GM18909 (cell line): ENCODE results near the gene LNX2.

Experiments used
- ATAC-seq: cut with Tn5 transposase; IDR thresholded peaks from one replicate; pipeline ENCODE4 v1.9.1; 2021; ENCODE audit warnings: mild to moderate bottlenecking; ENCODE audit not compliant: unreplicated experiment, poor library complexity

The LNX2 gene

DNA sequence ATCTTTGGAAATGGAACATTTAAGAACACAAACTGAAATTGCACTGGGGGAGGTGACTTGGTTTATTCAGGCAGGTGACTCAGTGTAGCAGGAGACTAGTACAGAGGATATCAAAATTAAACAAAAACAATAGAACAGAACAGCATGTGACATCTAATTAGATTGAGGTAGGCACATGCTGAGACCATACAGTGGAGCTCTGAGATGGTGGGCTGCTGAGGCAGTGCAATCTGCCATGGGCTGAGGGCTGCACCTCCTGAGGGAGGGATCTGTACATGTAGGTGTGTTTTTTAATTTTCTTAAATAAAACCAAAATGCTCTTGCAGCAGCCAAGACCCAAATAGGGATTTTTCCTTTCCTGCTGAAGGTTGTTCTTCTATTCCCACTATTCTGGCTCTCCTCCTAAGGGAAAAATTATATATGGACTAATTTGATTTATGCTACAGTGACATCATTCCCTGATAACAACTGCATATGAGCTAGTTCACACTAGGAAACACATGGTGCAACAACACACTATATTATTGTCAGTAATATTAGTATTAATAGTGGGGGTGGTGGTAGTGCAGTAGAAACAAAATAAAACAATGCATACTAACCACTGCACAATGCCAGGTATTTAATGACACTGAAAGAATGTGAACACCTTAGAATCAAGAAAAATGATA is 48.0 kb downstream of the LNX2 start:
- ATAC-seq = no peak

DNA sequence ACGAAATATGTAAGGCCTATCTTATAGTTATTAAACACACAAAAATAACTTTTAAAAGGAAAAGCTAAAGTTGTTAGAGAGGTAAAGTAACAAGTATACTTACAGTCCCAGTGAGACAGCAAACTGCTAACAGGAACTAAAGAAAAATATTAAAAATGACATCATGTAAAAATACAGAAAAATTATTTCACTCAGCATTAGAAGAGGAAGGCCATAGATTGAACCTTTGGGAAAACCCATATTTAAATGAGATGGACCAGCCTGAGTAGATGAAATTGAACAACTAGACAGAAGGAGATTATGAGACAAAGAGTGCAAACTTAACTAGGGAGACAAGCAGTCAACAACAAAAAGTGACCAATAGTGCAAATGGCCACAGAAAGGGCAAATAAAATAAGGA is 49.4 kb downstream of the LNX2 start:
- ATAC-seq = no peak

DNA sequence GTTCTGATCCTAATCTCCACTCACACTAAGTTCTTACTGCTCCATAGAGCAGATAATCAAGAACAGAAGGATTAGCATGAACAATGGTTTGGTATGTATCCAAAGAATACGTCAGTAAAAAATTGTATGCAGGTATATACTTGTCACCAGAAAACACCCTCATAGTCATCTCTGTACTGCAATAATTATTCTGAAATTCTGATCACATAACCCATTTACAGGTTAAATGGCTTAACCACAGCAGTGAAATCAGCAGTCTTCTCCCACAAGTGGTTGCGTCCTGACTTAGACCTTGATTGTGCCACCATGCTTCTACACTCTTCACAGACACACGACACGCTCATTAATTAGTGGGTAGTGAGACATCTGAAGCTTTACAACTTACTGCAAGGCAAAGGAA is 50.9 kb downstream of the LNX2 start:
- ATAC-seq = no peak

DNA sequence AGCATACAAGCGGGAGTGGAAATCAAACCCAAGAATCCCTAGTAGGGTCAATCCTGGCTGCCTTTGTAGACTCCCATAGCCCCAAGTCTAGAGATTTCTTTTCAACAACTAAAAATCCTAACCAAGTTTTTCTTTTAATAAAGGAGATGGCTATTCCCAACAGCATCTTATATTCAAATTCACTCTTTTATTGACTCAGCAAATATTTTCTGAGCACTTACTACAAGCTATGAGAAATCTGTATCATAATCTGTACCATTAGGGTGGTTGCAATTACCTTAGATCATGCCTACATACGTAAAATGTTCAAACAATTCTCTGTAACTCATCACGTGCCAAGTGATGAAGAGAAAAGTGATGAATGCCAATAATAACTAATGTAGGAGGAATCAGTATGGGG is 54.5 kb downstream of the LNX2 start:
- no peak for ATAC-seq

DNA sequence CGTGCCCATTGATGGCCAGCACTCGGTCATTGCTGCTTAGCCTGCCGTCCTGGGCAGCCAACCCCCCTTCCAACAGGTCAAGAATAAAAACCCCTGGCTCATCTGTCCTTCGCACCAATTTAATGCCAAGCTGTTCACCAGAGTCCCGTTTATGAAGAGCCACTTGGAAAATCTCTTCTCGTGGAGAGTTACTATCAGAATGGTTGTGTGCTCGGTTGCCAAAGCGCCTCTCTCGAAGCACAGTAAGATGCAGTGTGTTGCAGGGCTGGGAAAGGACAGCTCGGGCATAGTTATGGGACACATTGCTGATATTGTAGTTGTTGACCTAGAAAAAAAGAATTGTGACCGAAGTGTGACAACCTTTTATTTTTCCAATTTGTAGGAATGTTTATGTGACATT is 57.9 kb downstream of the LNX2 start:
- no peak for ATAC-seq

DNA sequence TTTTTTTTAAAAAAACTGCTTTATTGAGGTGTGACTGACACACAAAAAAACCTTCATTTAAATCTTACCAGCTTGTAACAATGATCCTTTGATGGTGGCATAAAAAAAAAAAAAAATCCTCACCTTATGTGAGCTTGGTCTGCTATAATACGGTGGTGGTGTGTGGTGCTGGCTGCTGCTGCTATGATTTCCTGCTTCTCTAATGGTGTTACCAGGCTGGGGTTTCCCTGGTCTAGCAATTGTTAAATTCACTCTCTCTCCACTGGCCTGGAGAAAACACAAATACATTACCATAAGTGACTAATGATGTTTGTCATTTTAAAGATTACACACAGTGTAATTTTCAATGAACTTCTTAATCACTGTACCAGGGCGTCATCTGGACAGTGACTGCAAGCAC is 60.6 kb downstream of the LNX2 start:
- ATAC-seq = no peak

DNA sequence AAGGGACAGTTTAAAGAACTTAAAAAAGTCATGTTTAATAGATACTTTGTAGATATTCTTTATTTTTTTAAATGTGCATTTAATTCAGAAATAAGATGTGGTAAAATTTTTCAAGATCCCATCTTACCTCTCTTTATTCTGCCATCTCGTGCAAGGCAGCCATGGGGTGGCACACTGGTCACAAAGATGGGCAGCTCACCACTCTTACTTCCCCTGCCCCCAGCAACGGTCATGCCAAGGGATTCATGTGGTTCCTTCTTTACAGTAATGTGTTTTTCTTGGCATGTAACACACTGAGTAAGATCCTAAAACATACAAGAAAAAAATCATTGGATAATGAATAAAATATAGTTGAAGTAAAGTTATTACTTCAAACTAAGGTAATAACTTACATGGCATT is 64.2 kb downstream of the LNX2 start:
- no peak for ATAC-seq

DNA sequence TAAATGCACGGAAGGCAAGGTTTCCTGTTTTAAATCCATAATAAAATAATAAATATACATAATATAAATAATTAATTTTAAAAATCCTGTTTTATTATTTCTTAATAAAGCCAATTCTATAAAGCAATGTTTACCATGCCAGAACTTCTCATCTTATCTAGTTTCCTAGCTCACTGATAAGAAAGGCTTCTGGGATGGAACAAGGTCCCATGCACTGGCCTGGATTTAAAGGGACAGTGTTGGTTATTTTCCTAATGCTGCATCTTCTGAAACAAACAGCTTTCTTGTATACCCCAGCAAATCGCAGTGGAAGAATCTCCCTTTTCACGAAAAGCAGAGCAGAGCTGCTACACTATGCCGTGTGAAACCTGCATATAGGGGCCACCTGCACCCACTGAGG is 68.8 kb downstream of the LNX2 start:
- no peak for ATAC-seq

DNA sequence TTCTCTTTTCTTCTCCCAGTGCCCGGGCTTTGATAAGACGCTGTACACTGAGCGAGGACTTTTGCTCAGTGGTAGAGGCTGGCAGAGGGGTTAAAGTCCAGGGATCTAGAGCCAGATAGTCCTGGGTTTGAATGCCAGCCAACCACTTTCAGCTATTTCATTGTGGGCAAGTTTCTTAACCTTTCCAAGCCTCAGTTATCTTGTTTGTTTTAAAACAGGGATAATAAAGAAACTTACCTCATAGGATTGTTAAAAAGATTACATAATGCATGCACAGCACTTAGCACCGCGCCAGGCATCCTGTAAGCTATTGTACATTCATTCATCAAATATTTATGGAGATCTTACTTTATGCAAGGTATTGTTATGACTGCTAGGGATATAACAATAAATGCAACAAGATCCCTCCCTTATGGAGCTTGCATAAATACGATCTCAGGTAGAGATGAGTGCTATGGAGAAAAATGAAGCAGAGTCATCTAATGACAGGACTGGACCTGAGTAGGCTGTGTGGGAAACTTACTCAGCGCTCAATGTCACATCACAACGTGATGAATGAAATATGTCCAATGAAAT is 70.8 kb downstream of the LNX2 start:
- no peak for ATAC-seq

DNA sequence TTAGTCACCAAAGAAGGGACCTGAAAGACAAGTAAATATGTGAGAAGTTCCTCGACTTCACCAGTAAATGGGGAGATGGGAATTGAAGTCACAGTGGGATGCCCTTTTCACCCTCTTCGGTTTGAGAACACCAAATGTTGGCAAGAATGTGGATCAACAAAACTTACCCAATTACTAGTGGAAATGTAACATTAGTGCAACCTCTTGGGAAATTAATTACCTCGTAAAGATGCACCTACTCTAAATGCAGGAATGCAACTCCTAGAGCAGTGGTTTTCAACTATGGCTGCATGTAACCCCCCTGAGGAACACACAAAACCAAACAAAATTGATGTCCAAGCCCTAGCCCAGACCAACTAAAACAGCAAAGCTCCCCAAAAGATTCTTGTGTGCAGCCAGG is 78.1 kb downstream of the LNX2 start:
- ATAC-seq = no peak

DNA sequence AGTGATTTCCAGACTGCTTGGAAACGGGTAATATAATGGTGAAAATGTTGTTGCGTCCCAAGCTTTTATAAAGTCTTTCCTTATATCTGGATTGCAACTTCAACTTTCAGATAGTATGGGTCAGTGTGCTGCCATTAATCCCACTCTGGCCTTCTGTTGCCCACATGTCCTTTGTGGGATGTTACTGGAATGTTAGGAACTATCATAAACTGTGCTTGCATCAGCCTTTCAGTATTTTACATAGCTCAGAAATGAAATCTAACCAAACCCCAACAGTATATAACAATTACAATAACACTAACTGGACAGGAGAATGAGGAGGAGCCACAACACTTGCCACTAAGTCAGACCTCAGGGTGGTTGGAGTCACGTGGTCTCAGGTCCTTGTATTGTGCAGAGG is 78.9 kb downstream of the LNX2 start:
- no peak for ATAC-seq

DNA sequence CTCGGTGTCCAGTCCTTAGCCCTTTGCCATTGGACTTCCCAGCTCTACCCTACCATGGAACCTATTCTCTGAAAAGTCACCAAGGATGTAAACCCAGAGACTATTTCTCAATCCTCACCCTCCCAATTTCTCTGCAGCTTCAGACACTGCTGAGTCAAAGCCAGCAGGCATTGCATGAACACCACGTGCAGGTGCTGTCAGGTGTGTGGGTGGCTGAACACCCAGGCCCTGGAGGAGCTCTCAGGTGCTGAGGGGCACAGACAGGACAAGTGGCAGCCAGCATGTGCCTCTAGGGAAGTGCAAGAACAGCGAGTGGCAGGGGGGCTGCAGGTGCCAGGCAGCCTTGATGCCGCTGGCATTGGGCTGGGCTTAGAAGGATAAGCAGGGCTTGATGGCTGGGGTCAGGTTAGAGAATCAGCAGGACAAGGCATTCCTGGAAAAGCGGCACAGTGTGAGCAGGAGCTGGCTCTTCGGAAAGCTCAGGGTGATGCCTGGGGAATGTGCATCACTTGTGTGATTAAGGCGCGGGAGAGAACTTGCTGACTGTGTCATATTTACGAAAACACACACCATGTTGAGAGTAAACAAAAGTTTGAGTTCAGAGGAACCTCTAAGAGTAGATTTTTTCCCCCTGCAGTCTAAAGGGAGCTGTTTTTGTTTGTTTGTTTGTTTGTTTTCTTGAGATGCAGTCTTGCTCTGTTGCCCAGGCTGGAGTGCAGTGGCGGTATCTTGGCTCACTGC is 83.8 kb downstream of the LNX2 start:
- no peak for ATAC-seq

DNA sequence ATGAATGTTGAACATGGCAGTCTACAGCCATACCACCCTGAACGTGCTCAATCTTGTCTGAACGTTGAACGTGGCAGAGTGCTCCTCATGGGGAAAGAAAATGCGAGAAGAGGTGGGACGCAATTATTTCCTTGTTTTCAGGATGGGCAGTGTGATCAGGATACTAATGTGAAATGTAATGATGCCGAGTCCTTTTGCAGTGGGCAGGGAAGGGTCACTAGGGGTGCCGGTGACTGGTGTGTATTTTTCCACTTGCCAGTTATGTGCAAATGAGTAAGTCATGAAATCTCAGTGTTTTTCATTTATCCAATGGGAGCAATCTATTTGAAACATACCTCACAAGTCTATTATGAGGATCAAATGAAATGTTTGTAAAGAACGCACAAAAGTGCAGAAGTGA is 84.8 kb downstream of the LNX2 start:
- no peak for ATAC-seq

DNA sequence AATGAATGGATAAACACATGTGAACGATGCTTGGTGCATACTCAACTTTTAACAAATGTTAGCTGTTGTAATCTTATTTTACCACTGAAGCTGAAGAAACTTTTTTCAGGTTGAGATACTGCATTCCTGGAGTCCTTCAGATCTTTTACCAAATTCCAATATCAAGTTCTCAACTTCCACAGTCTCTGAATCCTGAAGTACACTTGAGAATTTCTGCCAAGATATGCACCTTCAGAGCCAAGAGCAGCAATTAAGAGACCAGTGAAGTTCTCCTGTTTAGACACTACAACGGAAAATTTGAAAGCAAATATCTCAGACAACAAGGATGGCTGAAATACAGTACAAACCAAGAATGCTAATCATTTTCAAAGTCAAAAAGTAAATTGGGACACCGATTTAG is 85.3 kb downstream of the LNX2 start:
- ATAC-seq = no peak

DNA sequence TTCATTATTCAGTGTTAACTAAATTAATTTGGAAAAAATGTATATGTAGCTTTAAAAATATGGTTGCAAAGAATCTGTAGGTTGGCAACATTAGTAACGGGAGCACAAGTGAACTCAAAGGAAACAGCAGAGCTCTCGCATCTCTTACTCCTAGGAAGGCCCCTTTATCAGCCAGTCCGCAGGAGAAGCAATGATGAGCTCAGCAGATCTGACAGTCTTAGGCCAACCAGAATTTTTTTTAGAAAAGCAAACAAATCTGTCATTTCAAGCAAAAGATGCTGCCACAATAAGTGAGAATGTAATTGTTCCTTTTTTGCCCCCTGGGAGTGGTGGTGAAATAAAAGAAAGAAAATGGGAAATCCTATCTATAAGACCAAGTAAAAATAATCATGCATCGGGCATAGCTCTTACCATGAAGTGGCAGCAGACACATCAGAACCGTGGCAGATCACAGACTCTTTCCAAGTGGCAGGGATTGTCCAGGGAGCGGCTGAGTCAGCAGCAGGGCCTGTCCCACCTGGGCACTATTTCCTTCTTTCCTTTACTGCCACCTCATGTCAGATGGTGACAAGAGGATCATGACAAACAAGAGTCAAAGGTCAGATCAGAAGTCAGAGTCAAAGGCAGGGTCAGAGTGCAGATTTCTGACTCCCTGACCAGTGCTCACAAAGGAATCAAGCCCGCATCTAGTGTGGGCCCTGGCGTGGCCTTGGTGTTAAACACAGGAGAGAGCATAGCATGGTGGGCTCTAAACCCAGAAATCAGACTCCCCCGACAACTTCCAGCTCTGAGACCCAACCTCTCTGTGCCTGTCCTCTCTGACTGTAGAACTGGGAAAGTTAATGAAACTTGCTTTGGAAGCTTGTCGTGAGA is 86.0 kb downstream of the LNX2 start:
- no peak for ATAC-seq

DNA sequence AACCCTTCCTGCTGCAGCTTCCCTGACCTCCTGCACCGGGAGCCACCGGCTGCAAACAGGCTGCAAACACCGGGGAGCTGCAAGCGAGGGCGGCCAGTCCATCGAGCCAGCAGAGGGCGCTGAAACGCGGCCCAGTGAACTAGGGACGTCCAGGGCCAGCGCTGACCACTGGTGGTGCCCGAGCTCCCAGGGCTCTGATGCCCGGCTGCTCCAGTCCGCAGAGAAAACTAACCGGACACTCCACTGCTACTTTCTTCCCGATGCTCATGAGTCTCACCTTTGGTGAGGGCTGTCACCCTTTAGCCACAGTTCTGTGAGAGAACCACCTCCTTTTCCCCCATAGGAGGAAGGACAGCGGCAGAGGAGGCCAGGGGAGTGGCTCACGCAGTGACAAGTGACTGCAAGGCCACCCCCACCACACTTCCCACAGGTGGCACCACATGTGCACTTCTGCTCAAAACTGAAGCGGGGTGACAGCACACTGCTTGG is 87.1 kb downstream of the LNX2 start:
- ATAC-seq = no peak

DNA sequence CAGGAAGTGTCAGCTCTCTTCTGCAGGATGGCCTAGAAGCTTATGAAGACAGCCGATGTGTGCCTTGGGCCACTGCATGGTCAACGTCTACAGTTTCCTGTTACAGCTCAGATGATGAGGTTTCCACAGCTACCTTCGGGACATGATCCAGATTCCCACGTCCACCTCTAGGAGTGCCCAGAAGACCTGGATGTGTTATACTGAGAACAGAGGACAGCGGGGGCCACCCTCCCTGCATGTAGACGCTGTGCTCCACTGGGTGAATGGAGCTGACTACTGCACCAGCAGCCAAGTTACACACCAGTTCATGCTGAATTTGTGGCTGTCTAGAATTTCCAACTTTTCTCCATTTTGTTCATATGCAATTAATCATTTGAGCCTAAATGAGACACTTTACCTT is 91.4 kb downstream of the LNX2 start:
- no peak for ATAC-seq

DNA sequence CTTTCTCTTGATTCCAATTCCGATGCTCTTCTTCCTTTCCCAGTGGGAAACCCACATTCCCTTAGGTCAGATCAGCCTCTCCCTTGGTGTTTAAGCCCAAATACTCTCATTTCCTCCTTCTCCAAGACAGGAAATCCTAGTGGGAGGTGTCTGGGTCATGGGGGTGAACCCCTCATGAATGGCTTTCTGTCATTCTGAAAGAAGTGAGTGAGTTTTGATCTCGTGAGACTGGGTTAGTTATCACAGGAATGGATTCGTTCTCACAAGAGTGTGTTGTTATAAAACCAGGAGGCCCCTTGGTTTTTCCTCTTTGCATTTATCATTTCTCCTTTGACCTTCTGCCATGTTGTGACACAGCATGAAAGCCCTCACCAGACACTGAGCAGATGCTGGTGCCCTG is 93.8 kb downstream of the LNX2 start:
- ATAC-seq = no peak

DNA sequence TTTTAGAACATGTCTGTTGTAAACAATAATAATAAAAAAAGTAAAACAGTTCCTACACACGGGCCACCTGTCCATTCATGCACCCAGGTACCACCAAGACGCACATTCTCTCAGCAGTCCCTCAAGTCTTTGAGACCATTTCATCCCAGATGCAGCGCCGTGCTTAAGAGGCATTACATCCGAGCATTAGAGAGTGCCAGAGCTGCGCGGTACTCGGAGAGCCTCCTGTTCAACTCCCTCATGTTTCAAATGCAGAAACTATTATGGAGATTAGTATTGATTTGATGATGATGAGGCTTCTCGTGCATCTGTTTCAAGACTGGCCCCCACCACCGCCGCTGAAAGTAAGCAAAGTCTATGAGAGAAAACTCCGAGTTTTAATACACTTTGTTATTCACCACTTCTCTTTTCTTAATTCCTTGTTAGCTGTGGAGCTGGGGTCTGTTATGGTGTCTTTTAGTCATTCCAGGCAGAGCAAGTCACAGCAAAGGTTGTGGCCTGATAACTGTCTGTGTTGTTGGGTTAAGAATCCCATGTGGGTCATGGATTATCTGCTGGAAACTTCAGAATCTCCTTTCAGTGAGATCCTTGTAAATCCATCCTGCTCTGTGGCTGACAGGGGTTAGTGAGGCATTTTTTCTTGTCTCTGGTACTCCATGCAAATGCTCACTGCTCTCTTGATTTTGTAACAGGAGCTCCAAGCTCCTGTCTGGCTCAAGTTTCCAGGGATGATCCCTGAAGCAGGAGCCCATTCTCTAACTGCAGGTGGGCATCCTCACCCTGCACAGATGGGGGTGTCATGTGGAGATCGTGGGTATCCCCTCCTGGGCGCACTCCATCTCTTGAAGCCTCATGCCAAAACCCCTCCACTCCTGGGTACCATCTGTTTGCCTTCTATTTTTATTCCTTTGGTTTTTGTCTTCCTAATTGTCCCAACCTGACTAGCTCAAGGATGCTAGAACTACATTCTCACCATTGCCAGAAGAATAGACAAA is 95.1 kb downstream of the LNX2 start:
- ATAC-seq = no peak
